Psoas muscle (tissue), 8 donors: ENCODE results near the gene NID2. TPM values are rescaled to one million over a fixed set of nuclear protein-coding genes. Genes with fewer than 3 reads are reported as not detected.

ENCODE experiments used
- ATAC-seq, 4 donors: fragments of 200-7000 bp; cut with Tn5 transposase; one replicate each; pipeline ENCODE4 v1.9.1; 2020; ENCODE audit warnings: moderate library complexity in 3 of 4, mild to moderate bottlenecking in 2 of 4
- DNase-seq, 2 donors: peaks; one replicate each; pipeline ENCODE4 v3.0.0-alpha.2; 2020
- H3K27ac ChIP-seq: fragments of 200-600 bp; one replicate; pipeline ENCODE4 v1.8.0; 2022
- H3K27me3 ChIP-seq, 3 donors: fragments of 200-600 bp in 1 of 3; one replicate each; pipeline versions ENCODE4 v1.6.1 to v1.8.0; 2013 to 2022; ENCODE audit warnings: low read length in 2 of 3, mild to moderate bottlenecking in 2 of 3, moderate library complexity in 1 of 3; ENCODE audit not compliant: insufficient read depth in 3 of 3
- H3K36me3 ChIP-seq, 2 donors: fragments of 200-600 bp in 1 of 2; one replicate each; pipeline versions ENCODE4 v1.6.1 to v1.8.0; 2013 to 2022; ENCODE audit warnings: low read depth in 1 of 2, mild to moderate bottlenecking in 1 of 2, moderate library complexity in 1 of 2; ENCODE audit not compliant: insufficient read depth in 1 of 2
- H3K4me1 ChIP-seq: fragments of 200-600 bp; one replicate; pipeline ENCODE4 v1.8.0; 2022
- H3K4me3 ChIP-seq: fragments of 200-600 bp; one replicate; pipeline ENCODE4 v1.8.0; 2022; ENCODE audit warnings: mild to moderate bottlenecking
- H3K9me3 ChIP-seq: fragments of 200-600 bp; one replicate; pipeline ENCODE4 v1.8.0; 2022
- CTCF ChIP-seq: fragments of 200-600 bp; IDR thresholded peaks from one replicate; pipeline ENCODE4 v1.8.0; 2022; ENCODE audit warnings: antibody characterized with exemption
- WGBS, 3 donors: extraction: QIAGEN DNeasy Blood & Tissue Kit; methylation state at CpG; one replicate each; pipeline versions ENCODE4 v1.1.6 to v1.1.7; 2013; 5-methylcytosine and 5-hydroxymethylcytosine counted together
- intact Hi-C, 2 donors: fragments of 100-400 bp; cut with DNase I; formaldehyde crosslinking; loops; one replicate each; pipeline versions ENCODE4 v1.11.0 to v1.14.2; 2022
- polyA plus RNA-seq, 3 donors: library from polyadenylated mRNA; stranded (reverse); fragments of 200-250 nt; gene quantifications; one replicate each; pipeline ENCODE4 v1.2.3, GENCODE V29; 2013
- total RNA-seq, 4 donors: library from RNA; stranded (reverse); fragmentation: NEBNext Ultra II Directional in 2 of 4; extraction: Animal tissue kit (Norgen Biotek cat#: 25700) in 2 of 4; gene quantifications; one replicate each; pipeline versions ENCODE4 v1.2.1 to v1.2.4, GENCODE V29; 2021 to 2023
- donor health status: healthy with polysubstance abuse.
- donor health status: DM: no; HTN: no; CAD: no; lungs with moderate emphysema.
- donor health status: Bipolar disorder and iron deficiency.
- donor health status: healthy.
- donor health status: DM: yes; HTN: yes; CAD: no.
- donor health status: DM: no; HTN: no; CAD: no.
- donor health status: DM: no; HTN: no; CAD: no.
- donor health status: DM: yes; HTN: yes; CAD: no.

The NID2 gene
- total and polyA plus RNA-seq, 7 donors = 2.2 to 12.9 (median 4.1) TPM

- no peak overlapping the region for H3K4me3 ChIP-seq
- no peaks in the 10 kb centered on the region for H3K27me3 ChIP-seq
- H3K9me3 ChIP-seq = no peaks in the 10 kb centered on the region
- TF ChIP-seq CTCF = no peak
- ATAC-seq (no peak), DNase-seq (no peak)
- H3K36me3 ChIP-seq = peaks cover 0 to 95% of the 10 kb centered on the region in 2 donors
- intact Hi-C loops = no loop called here
- H3K27ac ChIP-seq = no peak overlapping the region
- no peaks in the 10 kb centered on the region for H3K4me1 ChIP-seq
Measured at GRCh38 chr14:51998348-51998747, 70.5 kb downstream of the NID2 start.

DNA sequence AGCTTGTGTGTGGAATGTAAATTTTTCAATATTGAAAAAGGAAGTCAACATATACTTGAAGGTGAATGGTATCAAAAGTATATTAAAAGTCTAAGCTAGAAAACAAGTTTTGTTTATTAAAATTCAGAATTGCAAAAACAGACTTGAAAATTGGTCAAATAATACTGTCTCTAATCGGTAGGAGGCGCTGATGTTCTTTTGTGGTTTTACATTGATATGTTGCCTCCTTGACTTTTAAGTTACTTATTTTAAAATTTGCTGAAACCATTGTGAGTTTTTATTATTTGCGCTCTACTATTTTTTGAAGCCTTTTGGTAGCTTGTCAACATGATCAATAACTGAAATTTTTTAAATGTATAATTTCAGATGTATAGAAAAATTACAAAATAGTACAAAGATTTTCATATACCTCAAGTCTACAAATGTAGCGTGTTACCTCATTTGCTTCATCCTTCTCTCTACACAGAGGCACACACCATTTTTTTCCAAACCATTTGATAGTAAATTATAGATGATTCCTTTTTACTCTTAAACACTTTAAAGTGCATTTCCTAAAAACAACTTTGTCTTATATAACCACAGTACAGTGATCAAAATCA is 72.6 kb downstream of the NID2 start:
- no peak overlapping the region for H3K4me3 ChIP-seq
- H3K27me3 ChIP-seq = no peaks in the 10 kb centered on the region
- DNase-seq = no peak
- peak; percentile 64 for TF ChIP-seq CTCF
- peaks cover 0 to 93% of the 10 kb centered on the region in 2 donors for H3K36me3 ChIP-seq
- intact Hi-C loops = loop anchor here in 1 of 2 donors (2.0 kb wide), 1 partner anchor 135 kb away; no protein-coding TSS in a partner anchor
- no peaks in the 10 kb centered on the region for H3K9me3 ChIP-seq
- H3K4me1 ChIP-seq = peaks cover 7% of the 10 kb centered on the region
- no peak overlapping the region for H3K27ac ChIP-seq
- 52 to 59% (median 57%) methylated on average over 4 of the region's 4 CpGs for WGBS, 3 donors
- no peak for ATAC-seq

DNA sequence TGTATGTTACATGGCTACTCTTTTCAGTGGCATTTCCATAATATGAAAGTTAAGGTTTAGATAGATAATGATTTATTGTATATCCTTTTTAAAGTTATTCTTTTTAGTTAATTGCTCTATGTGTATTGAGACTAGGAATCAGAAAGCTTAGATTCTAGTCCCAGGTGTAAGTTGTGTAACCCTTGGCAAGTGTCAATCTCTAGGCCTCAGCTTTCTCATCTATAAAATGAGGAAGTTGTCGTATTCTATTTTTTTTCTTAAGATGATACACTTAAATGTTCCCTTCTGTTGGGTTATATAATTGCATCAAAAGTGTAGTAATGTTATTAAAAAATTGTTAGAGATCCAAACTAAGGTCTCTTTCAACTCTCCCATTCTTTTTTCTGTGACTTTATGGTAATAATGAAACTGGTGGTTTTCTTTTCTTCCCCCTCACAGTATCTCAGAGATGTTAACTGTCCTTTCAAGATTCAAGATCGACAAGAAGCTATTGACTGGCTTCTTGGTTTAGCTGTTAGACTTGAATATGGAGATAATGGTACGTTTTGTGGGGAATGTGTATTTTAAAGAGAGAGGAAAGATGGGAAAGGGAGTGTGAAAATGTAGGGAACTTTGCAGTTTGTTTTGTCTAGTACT is 75.5 kb downstream of the NID2 start:
- 79 to 83% (median 80%) methylated on average over 3 of the region's 3 CpGs for WGBS, 3 donors
- TF ChIP-seq CTCF = no peak
- DNase-seq (no peak), ATAC-seq (no peak)
- Histone ChIP-seq H3K9me3 (no peaks in the 10 kb centered on the region), H3K4me1 (peaks cover 20% of the 10 kb centered on the region), H3K36me3 (peaks cover 0 to 67% of the 10 kb centered on the region in 2 donors), H3K27ac (no peak overlapping the region), H3K27me3 (no peaks in the 10 kb centered on the region), H3K4me3 (no peak overlapping the region)
- intact Hi-C loops = no loop called here

DNA sequence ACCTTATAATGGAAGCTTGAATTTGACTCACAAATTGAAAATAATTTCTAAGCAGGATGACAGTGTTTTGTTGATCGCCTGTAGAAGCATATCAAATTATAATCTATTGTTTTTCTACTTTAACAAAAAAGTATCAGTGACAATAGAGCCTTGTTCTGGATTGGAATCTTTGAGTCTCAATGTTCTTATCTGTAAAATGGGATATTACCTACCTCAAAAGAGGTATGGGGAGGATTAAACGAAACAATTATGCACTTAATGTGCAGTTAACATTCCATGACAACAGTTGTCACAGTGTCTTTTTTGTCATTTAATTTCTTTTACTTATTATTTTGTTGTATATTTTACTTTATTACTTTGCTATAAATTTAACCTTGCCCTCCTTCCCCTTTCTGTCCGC is 78.4 kb downstream of the NID2 start:
- peaks cover 0 to 43% of the 10 kb centered on the region in 2 donors for H3K36me3 ChIP-seq
- no peaks in the 10 kb centered on the region for H3K9me3 ChIP-seq
- H3K27ac ChIP-seq = peak overlapping the region; percentile 91
- DNase-seq (no peak), ATAC-seq (no peak)
- TF ChIP-seq CTCF = no peak
- peak overlapping the region; percentile 93 for H3K4me3 ChIP-seq
- intact Hi-C loops = no loop called here
- 61 to 67% (median 65%) methylated on average over 3 of the region's 3 CpGs for WGBS, 3 donors
- H3K27me3 ChIP-seq = no peaks in the 10 kb centered on the region
- peaks cover 20% of the 10 kb centered on the region for H3K4me1 ChIP-seq
